Neuronal stem cell (in vitro differentiated cells): ENCODE data around the gene MPPED1.
A peak's percentile ranks its signal among the peaks of the same experiment; 100 is the strongest.

Experiments used
- DNase-seq: peaks from one replicate; pipeline ENCODE4 v3.0.0-alpha.2; 2013; ENCODE audit warnings: low spot score
- H2AFZ ChIP-seq: one replicate; pipeline ENCODE4 v1.6.1; 2013; ENCODE audit warnings: mild to moderate bottlenecking, low read length, inconsistent platforms
- H2AK5ac ChIP-seq: 2 replicates; pipeline ENCODE4 v1.6.1; 2013; ENCODE audit warnings: low read depth, mild to moderate bottlenecking, inconsistent platforms, low read length, moderate library complexity, mixed read lengths
- H2BK120ac ChIP-seq: 2 replicates; pipeline ENCODE4 v1.6.1; 2013; ENCODE audit warnings: low read depth, mild to moderate bottlenecking, inconsistent platforms, low read length, moderate library complexity, mixed read lengths
- H2BK12ac ChIP-seq: one replicate; pipeline ENCODE4 v1.6.1; 2013; ENCODE audit warnings: low read length, inconsistent platforms
- H2BK15ac ChIP-seq: 2 replicates; pipeline ENCODE4 v1.6.1; 2013; ENCODE audit warnings: mild to moderate bottlenecking, low read length, inconsistent platforms, mixed read lengths
- H2BK5ac ChIP-seq: one replicate; pipeline ENCODE4 v1.6.1; 2013; ENCODE audit warnings: inconsistent platforms, mild to moderate bottlenecking, low read length, moderate library complexity
- H3K14ac ChIP-seq: one replicate; pipeline ENCODE4 v1.6.1; 2013; ENCODE audit warnings: low read length, inconsistent platforms
- H3K18ac ChIP-seq: 2 replicates; pipeline ENCODE4 v1.6.1; 2013; ENCODE audit warnings: low read length, inconsistent platforms
- H3K23ac ChIP-seq: 2 replicates; pipeline ENCODE4 v1.6.1; 2013; ENCODE audit warnings: low read depth, mild to moderate bottlenecking, mixed read lengths, low read length, inconsistent platforms; ENCODE audit not compliant: poor library complexity
- H3K27ac ChIP-seq: replicated peaks from 3 replicates; pipeline ENCODE4 v1.5.1; 2013; ENCODE audit warnings: low read length, inconsistent platforms
- H3K27me3 ChIP-seq, 3 experiments: 2 replicates each; pipeline ENCODE4 v1.6.1; 2013; ENCODE audit warnings: low read length in 3 of 3, mild to moderate bottlenecking in 2 of 3, inconsistent platforms in 1 of 3, low read depth in 1 of 3, mixed read lengths in 1 of 3, moderate library complexity in 1 of 3; ENCODE audit not compliant: control insufficient read depth in 3 of 3, insufficient read depth in 3 of 3
- H3K36me3 ChIP-seq, 2 donors: replicated peaks in 1 of 2; 2 replicates each; pipeline ENCODE4 v1.6.1; 2013; ENCODE audit warnings: low read length in 2 of 2; ENCODE audit not compliant: control insufficient read depth in 2 of 2, insufficient read depth in 2 of 2
- H3K4ac ChIP-seq: 2 replicates; pipeline ENCODE4 v1.6.1; 2013; ENCODE audit warnings: inconsistent platforms, mild to moderate bottlenecking, low read length, moderate library complexity
- H3K4me1 ChIP-seq, 2 donors: 1 replicate in 1 of 2; 2 replicates in 1 of 2; pipeline ENCODE4 v1.6.1; 2013; ENCODE audit warnings: low read length in 2 of 2, low read depth in 1 of 2; ENCODE audit not compliant: control insufficient read depth in 2 of 2, insufficient read depth in 1 of 2
- H3K4me2 ChIP-seq: one replicate; pipeline ENCODE4 v1.6.1; 2013; ENCODE audit warnings: mild to moderate bottlenecking, low read length, inconsistent platforms; ENCODE audit not compliant: insufficient read depth, poor library complexity, severe bottlenecking
- H3K4me3 ChIP-seq, 2 donors: 2 replicates each; pipeline ENCODE4 v1.5.1; 2013; ENCODE audit warnings: low read length in 2 of 2, mild to moderate bottlenecking in 2 of 2, inconsistent platforms in 1 of 2, moderate library complexity in 1 of 2
- H3K79me1 ChIP-seq: one replicate; pipeline ENCODE4 v1.6.1; 2013; ENCODE audit warnings: low read depth, mild to moderate bottlenecking, inconsistent platforms, low read length, moderate library complexity
- H3K9ac ChIP-seq: one replicate; pipeline ENCODE4 v1.6.1; 2013; ENCODE audit warnings: mild to moderate bottlenecking, low read depth, low read length, inconsistent platforms; ENCODE audit not compliant: poor library complexity
- H3K9me3 ChIP-seq, 2 donors: replicated peaks in 1 of 2; 2 replicates each; pipeline versions ENCODE3 to v1.6.1; 2013; ENCODE audit warnings: low read length in 2 of 2, mild to moderate bottlenecking in 2 of 2, inconsistent platforms in 1 of 2, low read depth in 1 of 2, mixed read lengths in 1 of 2, moderate library complexity in 1 of 2; ENCODE audit not compliant: control insufficient read depth in 2 of 2, insufficient read depth in 1 of 2
- H4K8ac ChIP-seq: one replicate; pipeline ENCODE4 v1.6.1; 2013; ENCODE audit warnings: low read depth, mild to moderate bottlenecking, inconsistent platforms, low read length, moderate library complexity
- H4K91ac ChIP-seq: one replicate; pipeline ENCODE4 v1.6.1; 2013; ENCODE audit warnings: low read length, low read depth, mild to moderate bottlenecking, inconsistent platforms; ENCODE audit not compliant: poor library complexity
- WGBS, 2 donors: extraction: QIAGEN DNeasy Blood & Tissue Kit; methylation state at CpG; one replicate each; pipeline ENCODE4 v1.1.7; 2013; ENCODE audit warnings: missing lambda C conversion rate in 2 of 2, mixed read lengths in 1 of 2; ENCODE audit not compliant: insufficient read length in 2 of 2, insufficient replicate concordance in 1 of 2; ENCODE audit errors: extremely low coverage in 2 of 2; 5-methylcytosine and 5-hydroxymethylcytosine counted together

The MPPED1 gene

GRCh38 chr22:43413826-43414225 lies 2.0 kb downstream of the MPPED1 start:
- no peak overlapping the region for H3K4ac ChIP-seq
- H3K4me1 ChIP-seq = peaks cover 0 to 57% of the 10 kb centered on the region in 2 donors
- no peak overlapping the region for H2BK12ac ChIP-seq
- no peak overlapping the region for H2BK120ac ChIP-seq
- peak overlapping the region; percentile 73 for H3K27ac ChIP-seq
- H3K14ac ChIP-seq = no peak overlapping the region
- no peaks in the 10 kb centered on the region for H3K36me3 ChIP-seq
- no peak overlapping the region for H2BK5ac ChIP-seq
- H2AFZ ChIP-seq = no peak overlapping the region
- no peak overlapping the region for H4K8ac ChIP-seq
- H3K4me2 ChIP-seq = no peak overlapping the region
- no peak overlapping the region for H2BK15ac ChIP-seq
- no peaks in the 10 kb centered on the region for H3K9me3 ChIP-seq
- no peak for DNase-seq
- H4K91ac ChIP-seq = no peak overlapping the region
- no peak overlapping the region for H2AK5ac ChIP-seq
- no peak overlapping the region for H3K9ac ChIP-seq
- H3K27me3 ChIP-seq = peaks cover 0 to 93% (median 4%) of the 10 kb centered on the region in 3 experiments
- no peak overlapping the region for H3K4me3 ChIP-seq
- H3K18ac ChIP-seq = peak overlapping the region; percentile 67
- H3K23ac ChIP-seq = no peak overlapping the region
- peaks cover 3% of the 10 kb centered on the region for H3K79me1 ChIP-seq
- WGBS, 2 donors = no CpG with 5 or more reads among the region's 11 CpGs

- no peak overlapping the region for H2AK5ac ChIP-seq
- H3K9ac ChIP-seq = no peak overlapping the region
- no peak overlapping the region for H2BK5ac ChIP-seq
- no peak overlapping the region for H4K8ac ChIP-seq
- no peak overlapping the region for H2BK120ac ChIP-seq
- no peak overlapping the region for H3K4me3 ChIP-seq
- H3K36me3 ChIP-seq = no peaks in the 10 kb centered on the region
- no peak for DNase-seq
- H3K27me3 ChIP-seq = peaks cover 0 to 88% (median 4%) of the 10 kb centered on the region in 3 experiments
- peaks cover 7% of the 10 kb centered on the region for H3K79me1 ChIP-seq
- H3K14ac ChIP-seq = no peak overlapping the region
- H3K27ac ChIP-seq = peak overlapping the region; percentile 20
- no peak overlapping the region for H3K4ac ChIP-seq
- no peak overlapping the region for H2AFZ ChIP-seq
- H2BK15ac ChIP-seq = no peak overlapping the region
- H4K91ac ChIP-seq = no peak overlapping the region
- no peak overlapping the region for H2BK12ac ChIP-seq
- WGBS, 2 donors = no CpG with 5 or more reads among the region's 7 CpGs
- no peak overlapping the region for H3K4me2 ChIP-seq
- no peak overlapping the region for H3K18ac ChIP-seq
- H3K9me3 ChIP-seq = no peaks in the 10 kb centered on the region
- H3K23ac ChIP-seq = no peak overlapping the region
- H3K4me1 ChIP-seq = peaks cover 0 to 61% of the 10 kb centered on the region in 2 donors
These were observed 3.9 kb downstream of the MPPED1 start for GRCh38 chr22:43415681-43416080.

DNA sequence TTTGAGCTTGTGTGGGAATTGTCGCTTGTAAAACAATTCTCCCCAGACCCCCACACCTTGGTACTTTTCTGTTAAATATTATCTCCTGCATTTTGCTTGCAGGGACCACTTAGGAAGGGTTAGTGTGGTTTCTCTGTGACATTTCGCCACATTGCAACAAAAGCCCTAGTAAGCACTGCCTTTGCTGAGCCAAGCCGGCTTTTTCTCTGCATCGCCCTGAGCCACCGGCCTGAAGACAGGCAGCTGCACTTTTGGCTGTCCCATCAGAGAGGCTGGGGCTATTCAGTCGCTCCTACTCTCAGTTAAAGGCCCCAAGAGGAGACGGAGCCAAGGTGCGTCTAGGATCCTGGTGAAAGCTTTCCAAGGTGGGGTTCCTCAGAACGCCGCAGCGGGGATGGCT lies 5.7 kb downstream of the MPPED1 start:
- peaks cover 0 to 56% of the 10 kb centered on the region in 2 donors for H3K4me1 ChIP-seq
- no peak overlapping the region for H3K4ac ChIP-seq
- H4K91ac ChIP-seq = no peak overlapping the region
- H2AK5ac ChIP-seq = peak overlapping the region; percentile 85
- no peak overlapping the region for H2AFZ ChIP-seq
- no peak overlapping the region for H3K9ac ChIP-seq
- no peaks in the 10 kb centered on the region for H3K9me3 ChIP-seq
- H3K4me2 ChIP-seq = no peak overlapping the region
- no peak overlapping the region for H2BK120ac ChIP-seq
- H4K8ac ChIP-seq = no peak overlapping the region
- peaks cover 10% of the 10 kb centered on the region for H3K79me1 ChIP-seq
- no peak for DNase-seq
- H2BK5ac ChIP-seq = no peak overlapping the region
- WGBS, 2 donors = no CpG with 5 or more reads among the region's 11 CpGs
- H3K27ac ChIP-seq = peak overlapping the region; percentile 50
- H3K4me3 ChIP-seq = no peak overlapping the region
- H3K18ac ChIP-seq = peak overlapping the region; percentile 16
- H2BK12ac ChIP-seq = no peak overlapping the region
- peaks cover 0 to 76% (median 0%) of the 10 kb centered on the region in 3 experiments for H3K27me3 ChIP-seq
- H3K23ac ChIP-seq = no peak overlapping the region
- H3K14ac ChIP-seq = no peak overlapping the region
- no peaks in the 10 kb centered on the region for H3K36me3 ChIP-seq
- H2BK15ac ChIP-seq = no peak overlapping the region

GRCh38 chr22:43418079-43418825 lies 6.4 kb downstream of the MPPED1 start:
- H3K18ac ChIP-seq = peak overlapping the region; percentile 84
- H2AFZ ChIP-seq = no peak overlapping the region
- H3K4ac ChIP-seq = no peak overlapping the region
- no peak overlapping the region for H3K4me3 ChIP-seq
- no peak overlapping the region for H4K91ac ChIP-seq
- peak overlapping the region; percentile 17 for H2BK5ac ChIP-seq
- WGBS, 2 donors = no CpG with 5 or more reads among the region's 15 CpGs
- H2BK120ac ChIP-seq = no peak overlapping the region
- H3K9me3 ChIP-seq = no peaks in the 10 kb centered on the region
- no peak overlapping the region for H3K9ac ChIP-seq
- H3K14ac ChIP-seq = no peak overlapping the region
- H3K36me3 ChIP-seq = no peaks in the 10 kb centered on the region
- no peak overlapping the region for H3K23ac ChIP-seq
- H3K4me2 ChIP-seq = no peak overlapping the region
- H3K79me1 ChIP-seq = peaks cover 9% of the 10 kb centered on the region
- peaks cover 0 to 69% (median 0%) of the 10 kb centered on the region in 3 experiments for H3K27me3 ChIP-seq
- no peak overlapping the region for H4K8ac ChIP-seq
- peak overlapping the region; percentile 85 for H2AK5ac ChIP-seq
- peak overlapping the region; percentile 49 for H3K27ac ChIP-seq
- H2BK12ac ChIP-seq = no peak overlapping the region
- no peak for DNase-seq
- H3K4me1 ChIP-seq = peaks cover 0 to 57% of the 10 kb centered on the region in 2 donors
- no peak overlapping the region for H2BK15ac ChIP-seq
